HEK293T (cell line): Measurements from ENCODE around the gene HOXA3.

Experiments
- ARNT ChIP-seq: fragments of 450-650 bp; IDR thresholded peaks from 2 replicates; pipeline ENCODE4 v1.6.1; 2017; ENCODE audit warnings: mild to moderate bottlenecking
- BHLHE40 ChIP-seq: fragments of 450-650 bp; IDR thresholded peaks from 2 replicates; pipeline ENCODE4 v1.6.1; 2016; ENCODE audit warnings: mild to moderate bottlenecking, moderate library complexity, borderline replicate concordance

- TF ChIP-seq ARNT (no peak), BHLHE40 (no peak)
These were observed 15.5 kb upstream of the HOXA3 start for GRCh38 chr7:27167916-27168264.
